ENCODE results near the gene DLK1.

GRCh38 chr14:100710391-100710790 is 16.3 kb upstream of the DLK1 start:
- no peak for TF ChIP-seq CTCF (IDR thresholded peaks at IDR 0.05)
- TF ChIP-seq POLR2A (IDR thresholded peaks at IDR 0.05): no peak
- no peak for TF ChIP-seq POLR2AphosphoS5 (IDR thresholded peaks at IDR 0.05)

Measured in transverse colon (tissue), 4 donors.